HG03457 (cell line): ENCODE data around the gene BICRAL.

Experiments
- ATAC-seq: cut with Tn5 transposase; IDR thresholded peaks from one replicate; pipeline ENCODE4 v1.9.1; 2021; ENCODE audit warnings: moderate number of reproducible peaks; ENCODE audit not compliant: unreplicated experiment

The BICRAL gene

GRCh38 chr6:42762426-42762859, 19.4 kb upstream of the BICRAL start:
- ATAC-seq = no peak

- ATAC-seq = no peak
Measured at GRCh38 chr6:42762950-42763349, 18.9 kb upstream of the BICRAL start.

GRCh38 chr6:42764911-42765648, 16.8 kb upstream of the BICRAL start:
- no peak for ATAC-seq

- no peak for ATAC-seq
Measured at GRCh38 chr6:42766163-42766670, 15.6 kb upstream of the BICRAL start.

- ATAC-seq = no peak
Measured at GRCh38 chr6:42769051-42769450, 12.8 kb upstream of the BICRAL start.

GRCh38 chr6:42769836-42770235, 12.0 kb upstream of the BICRAL start:
- ATAC-seq = no peak

GRCh38 chr6:42771741-42772100, 10.1 kb upstream of the BICRAL start:
- no peak for ATAC-seq

- no peak for ATAC-seq
Measured at GRCh38 chr6:42774201-42774600, 7.7 kb upstream of the BICRAL start.

- peak; percentile 45 for ATAC-seq
Measured at GRCh38 chr6:42774821-42775487, 6.9 kb upstream of the BICRAL start.

GRCh38 chr6:42777126-42777822, 4.6 kb upstream of the BICRAL start:
- no peak for ATAC-seq

- ATAC-seq = no peak
Measured at GRCh38 chr6:42778122-42778521, 3.7 kb upstream of the BICRAL start.

- no peak for ATAC-seq
Measured at GRCh38 chr6:42779521-42779920, 2.3 kb upstream of the BICRAL start.

- ATAC-seq = no peak
Measured at GRCh38 chr6:42781546-42781795, 381 bp upstream of the BICRAL start.

- no peak for ATAC-seq
Measured at GRCh38 chr6:42782689-42783176, 881 bp downstream of the BICRAL start.

- no peak for ATAC-seq
Measured at GRCh38 chr6:42783177-42783875, 1.5 kb downstream of the BICRAL start.

- no peak for ATAC-seq
Measured at GRCh38 chr6:42783876-42784642, 2.2 kb downstream of the BICRAL start.

GRCh38 chr6:42784717-42785498, 3.1 kb downstream of the BICRAL start:
- ATAC-seq = no peak

GRCh38 chr6:42786525-42786985, 4.7 kb downstream of the BICRAL start:
- no peak for ATAC-seq

GRCh38 chr6:42787063-42787472, 5.2 kb downstream of the BICRAL start:
- no peak for ATAC-seq

- ATAC-seq = no peak
Measured at GRCh38 chr6:42788671-42789070, 6.8 kb downstream of the BICRAL start.
